ENCODE data around the gene ISG20L2.

ISG20L2 gene

GRCh38 chr1:156689953-156690674 is 38.5 kb downstream of the ISG20L2 start:
- no peak for DNase-seq (ENCODE audit: low read depth, low spot score)

DNA sequence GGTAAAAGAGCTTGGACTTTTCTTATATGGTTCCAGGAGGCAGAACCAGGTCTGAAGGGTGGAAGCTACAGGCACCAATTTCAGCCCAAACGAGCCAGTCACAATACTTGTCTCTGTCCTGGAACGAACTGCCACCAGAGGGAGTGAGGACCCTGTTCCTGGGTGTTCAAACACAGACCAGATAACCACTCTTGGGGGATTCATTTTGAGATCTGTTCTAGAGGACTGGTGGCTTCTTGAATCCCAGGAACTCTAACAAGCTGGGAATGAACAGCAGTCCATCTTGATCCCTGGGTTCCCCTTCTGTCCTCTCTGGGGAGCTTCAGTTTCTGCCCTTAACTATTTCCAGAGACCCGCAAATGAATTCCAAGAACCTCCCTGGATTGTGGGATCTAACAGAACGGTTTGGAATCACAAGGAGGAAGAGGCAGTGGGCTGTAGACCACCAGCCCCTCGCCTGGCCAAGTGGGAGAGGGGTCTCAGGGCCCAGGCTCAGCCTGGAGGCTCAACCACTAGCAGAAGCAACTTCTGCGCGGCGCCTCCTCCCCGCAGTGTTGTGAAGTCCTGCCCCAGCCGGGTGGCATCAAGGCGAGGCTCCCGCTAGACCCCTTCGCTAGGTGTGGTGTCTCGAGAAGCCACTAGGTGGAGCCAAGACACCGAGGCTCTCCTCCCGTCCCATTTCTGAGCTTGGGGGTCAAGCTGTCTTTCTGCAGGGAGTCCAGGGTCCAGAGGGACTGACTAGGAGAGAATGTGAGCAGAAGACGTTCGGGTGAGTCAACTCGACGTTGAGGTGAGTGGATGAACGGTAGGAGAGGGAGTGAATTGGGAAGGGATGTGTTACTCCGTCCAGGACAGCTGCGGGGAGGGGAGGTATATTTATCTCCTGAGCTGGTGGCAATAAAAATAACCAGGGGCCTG is 39.3 kb downstream of the ISG20L2 start:
- peak; percentile 94 for DNase-seq (ENCODE audit: low read depth, low spot score)

GRCh38 chr1:156684227-156684782 is 44.3 kb downstream of the ISG20L2 start:
- DNase-seq (ENCODE audit: low read depth, low spot score) = no peak

GRCh38 chr1:156682166-156682890 is 46.2 kb downstream of the ISG20L2 start:
- DNase-seq (ENCODE audit: low read depth, low spot score) = no peak

DNA sequence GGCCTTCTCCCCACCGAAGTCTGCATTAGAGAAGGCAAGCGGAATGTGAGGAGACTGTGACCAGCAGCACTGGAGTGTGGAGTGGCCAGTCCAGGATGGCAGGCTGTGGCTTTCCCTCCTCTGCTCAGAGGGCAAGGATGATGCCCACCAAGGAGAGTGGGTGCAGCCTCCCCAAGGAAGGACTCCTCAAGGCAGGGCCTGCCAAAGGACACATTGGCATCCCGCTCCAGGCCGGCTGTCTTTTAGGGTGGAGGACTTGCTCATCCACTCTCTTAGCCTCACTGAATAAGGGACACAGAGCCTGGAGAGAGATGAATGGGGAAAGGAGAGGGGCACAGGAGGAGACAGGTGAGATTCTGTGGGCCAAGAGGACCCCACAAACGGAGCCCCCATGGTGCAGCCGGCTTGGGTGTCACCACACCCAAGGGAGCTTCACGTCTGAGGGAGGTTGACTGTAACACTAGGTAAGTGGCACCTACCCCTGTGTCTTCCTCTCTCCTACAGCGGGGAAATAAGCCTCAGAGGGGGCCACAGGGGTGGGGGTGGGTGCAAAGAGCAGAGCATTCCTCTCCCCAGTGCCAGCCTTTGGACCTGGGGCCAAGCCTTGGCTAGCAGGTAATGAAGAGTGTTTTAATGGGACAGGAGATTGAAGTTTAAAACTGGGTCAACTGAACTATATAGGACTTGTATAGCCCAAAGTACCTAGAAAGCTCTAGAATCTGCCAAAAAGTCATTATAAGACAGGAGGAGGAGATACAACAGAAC is 47.2 kb downstream of the ISG20L2 start:
- no peak for DNase-seq (ENCODE audit: low read depth, low spot score)

- DNase-seq (ENCODE audit: low read depth, low spot score) = no peak
These were observed 48.5 kb downstream of the ISG20L2 start for GRCh38 chr1:156680056-156680455.

DNA sequence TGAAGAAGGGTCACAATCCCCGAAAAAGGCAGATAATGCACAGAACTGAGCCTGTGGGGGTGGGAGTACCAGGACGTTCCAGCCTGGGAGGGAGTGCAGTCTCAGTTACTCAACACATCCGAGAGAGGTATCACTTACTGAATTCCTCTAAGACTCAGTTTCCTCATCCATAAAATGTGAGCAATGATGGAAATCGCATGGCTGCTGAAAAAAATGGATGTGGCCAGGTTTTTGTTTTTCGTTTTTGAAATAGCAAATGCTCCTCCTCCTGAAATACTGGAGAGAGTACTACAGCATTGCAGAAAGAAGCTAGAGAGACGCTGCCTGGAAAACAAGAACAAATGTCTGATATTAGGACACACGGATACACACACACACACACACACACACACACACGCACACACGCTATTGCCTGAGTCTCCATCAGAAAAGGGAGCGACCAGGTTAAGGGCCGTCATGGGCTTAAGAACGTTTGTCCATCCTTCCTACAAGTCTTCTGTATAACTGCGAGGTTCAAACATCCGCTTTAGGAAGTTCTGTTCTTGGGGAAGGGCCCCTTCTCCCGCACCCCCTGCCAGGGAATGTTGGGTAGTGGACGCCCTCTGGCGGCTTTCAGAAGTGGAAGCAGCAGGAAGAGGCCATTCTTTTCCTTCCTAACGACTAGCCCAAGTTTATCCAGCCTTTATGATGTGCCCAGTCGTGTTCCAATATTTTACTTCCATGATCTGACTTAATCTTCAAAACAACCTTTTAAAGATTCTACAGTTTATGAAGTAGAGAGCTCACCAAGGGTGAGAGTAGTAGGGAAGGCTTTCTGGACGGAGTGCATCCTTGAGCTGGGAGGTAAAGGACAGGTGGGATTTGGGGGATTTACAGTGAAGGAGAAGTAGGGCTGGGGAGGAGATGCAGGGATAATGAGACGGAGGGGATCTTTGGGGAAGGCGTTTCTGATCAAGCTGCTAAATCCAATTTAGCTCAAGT is 50.7 kb downstream of the ISG20L2 start:
- DNase-seq (ENCODE audit: low read depth, low spot score) = peak; percentile 88

GRCh38 chr1:156676820-156677615 is 51.5 kb downstream of the ISG20L2 start, which contains the start of gene NES:
TSS of gene NES (minus strand) at chr1:156677407. CDS start at chr1:156677264, 143 bp downstream.
- DNase-seq (ENCODE audit: low read depth, low spot score) = peak; percentile 85

DNA sequence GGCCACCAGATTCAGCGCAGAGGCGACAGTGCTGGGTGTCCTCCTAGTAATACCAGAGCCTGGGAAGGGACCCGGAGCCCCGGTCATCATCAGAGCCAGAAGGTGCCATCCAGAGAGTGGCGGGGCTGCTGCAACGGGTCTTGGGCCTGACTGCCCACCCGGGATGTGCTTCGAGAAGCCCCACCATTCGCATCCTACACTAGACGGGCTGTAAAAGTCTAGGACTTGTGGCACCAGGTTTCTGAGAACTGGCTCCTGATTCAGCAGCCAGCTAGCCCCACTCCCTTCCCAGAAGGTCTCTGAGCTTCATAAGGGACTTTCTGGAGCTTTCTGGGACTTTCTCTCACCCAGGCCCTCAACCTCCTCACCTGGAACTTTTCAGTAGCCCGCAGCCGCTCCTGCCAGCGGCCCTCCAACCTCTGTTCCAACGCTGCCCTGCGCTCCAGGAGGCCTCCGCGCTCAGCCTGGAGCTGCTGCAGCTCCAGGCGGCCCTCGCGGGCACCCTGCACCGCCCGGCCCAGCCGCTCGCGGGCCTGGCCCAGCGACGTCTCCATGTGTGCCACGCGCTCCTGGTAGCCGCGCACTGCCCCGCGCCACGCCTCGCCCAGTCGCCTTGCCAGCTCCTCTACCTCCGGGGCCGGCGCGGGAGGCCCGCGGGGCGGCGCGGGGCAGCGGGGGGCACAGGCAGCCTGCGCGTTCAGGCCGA is 52.3 kb downstream of the ISG20L2 start:
- peak; percentile 68 for DNase-seq (ENCODE audit: low read depth, low spot score)

DNA sequence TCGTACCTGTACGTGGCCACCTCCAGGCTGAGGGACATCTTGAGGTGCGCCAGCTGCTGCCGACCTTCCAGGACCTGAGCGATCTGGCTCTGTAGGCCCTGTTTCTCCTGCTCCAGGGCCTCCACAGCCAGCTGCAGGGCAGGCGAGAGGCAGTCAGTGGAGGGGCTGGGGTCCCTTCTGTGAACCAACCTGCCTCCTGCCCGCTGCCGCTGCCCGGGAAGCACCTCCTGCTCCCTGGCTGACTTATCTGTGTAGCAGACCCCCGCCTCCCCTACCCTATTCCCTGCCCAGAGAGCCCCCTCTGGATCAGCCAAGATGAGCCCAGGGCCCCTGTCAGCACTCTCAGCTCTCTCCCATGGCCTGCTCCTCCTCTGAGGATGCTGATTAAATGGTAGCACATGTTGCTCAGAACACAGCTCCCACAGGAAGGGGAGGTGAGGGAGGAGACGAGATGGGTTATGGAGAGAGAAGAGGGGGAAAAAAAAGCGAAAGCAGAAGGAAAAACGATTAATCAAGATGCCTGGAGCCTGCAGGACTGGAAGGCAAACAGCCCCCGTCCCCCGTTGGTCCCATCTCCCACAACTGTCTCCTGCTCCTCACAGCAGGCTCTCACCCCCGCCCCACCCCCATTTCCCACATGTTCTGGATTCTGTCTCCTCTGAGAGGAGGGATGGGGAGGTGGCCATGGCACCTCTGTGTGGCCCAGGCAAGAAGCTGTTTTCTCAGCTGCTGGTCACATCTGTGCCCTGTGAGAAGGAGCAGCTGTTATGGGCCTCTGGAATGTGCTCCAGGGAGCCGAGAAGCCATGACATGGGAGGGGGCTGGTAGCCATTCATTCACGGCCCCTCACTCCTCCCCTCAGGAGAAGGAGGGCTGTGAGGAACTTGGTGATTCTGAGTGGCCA is 53.1 kb downstream of the ISG20L2 start:
- peak; percentile 64 for DNase-seq (ENCODE audit: low read depth, low spot score)

DNA sequence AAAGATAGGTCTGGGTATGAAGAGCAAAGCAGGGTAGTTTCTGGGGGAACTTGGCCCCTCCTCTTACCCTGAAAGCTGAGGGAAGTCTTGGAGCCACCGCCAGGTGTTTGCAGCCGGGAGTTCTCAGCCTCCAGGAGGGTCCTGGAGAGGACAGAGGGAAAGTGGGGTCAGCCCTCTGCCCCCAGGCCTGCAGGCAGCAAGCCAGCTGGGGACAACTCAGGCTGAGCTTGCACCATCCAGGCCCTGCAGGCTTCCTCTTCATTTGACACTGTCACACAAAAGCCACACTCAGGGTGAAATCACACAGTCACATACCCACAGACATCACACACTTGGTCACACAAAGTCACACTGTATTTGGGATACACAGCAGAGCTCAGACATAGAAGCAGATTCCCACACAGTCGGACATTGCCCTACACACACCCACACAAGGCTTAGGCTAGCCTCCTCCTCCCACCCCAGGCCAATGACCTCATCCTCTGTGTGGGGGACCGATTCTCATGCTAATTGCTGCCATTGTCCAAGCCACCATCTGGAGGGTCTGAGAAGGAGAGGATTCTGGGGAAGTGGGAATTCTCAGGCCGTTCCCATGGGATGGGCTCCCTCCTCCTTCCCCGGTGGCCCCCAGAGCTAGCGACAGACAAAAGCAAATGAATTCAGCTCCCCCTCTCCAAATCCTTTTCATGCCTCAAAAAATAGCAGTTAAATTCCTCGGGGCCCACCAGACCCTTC is 55.0 kb downstream of the ISG20L2 start:
- DNase-seq (ENCODE audit: low read depth, low spot score) = peak; percentile 87

Data from astrocyte of the hippocampus (primary cell).